ENCODE results near the gene DAB2IP.
A peak's percentile ranks its signal among the peaks of the same experiment; 100 is the strongest.

Gene DAB2IP

DNA sequence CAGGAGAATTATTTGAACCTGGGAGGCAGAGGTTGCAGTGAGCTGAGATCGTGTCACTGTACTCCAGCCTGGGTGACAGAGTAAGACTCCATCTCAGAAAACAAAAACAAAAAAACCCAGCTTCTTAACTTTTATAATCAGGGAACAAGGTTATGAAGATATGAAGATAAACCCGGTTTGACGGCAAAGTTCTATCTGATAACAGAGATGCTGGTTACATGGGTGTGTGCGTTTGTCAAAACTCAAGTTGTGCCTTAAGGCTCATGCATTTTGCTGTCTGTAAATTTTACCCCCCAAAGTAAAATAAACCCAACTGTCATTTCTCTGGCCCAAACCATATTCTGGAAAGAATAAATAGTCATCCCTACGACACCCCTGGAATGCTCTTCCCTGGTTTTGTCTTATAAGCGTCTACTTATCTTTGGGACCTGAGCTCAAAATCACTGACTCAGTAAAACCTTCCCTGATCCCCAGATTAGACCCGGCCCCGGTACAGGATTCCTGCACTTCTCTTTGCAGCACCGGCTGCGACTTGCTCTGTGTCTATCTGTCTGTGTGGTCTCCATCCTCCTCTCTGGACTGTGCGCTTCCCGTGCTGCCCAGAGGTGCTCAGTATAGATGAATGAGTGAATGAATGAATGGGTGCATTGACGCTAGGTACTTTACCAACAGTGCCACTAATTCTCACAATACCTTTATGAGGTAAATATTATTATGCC lies 172.2 kb downstream of the DAB2IP start:
- H3K4me2 ChIP-seq (ENCODE audit: insufficient read depth, low read length, poor library complexity, severe bottlenecking): no peak overlapping the region
- H3K79me1 ChIP-seq (ENCODE audit: low read depth, low read length): no peaks in the 10 kb centered on the region
- H2BK12ac ChIP-seq (ENCODE audit: low read length): no peak overlapping the region
- peaks cover 17 to 19% of the 10 kb centered on the region in 2 donors for H3K4me1 ChIP-seq (ENCODE audit: control insufficient read depth in 2 of 2, insufficient read depth in 1 of 2, low read depth in 1 of 2, low read length in 2 of 2)
- H3K23ac ChIP-seq (ENCODE audit: low read depth, low read length, poor library complexity): no peak overlapping the region
- H2AFZ ChIP-seq (ENCODE audit: low read length): no peak overlapping the region
- no peak overlapping the region for H3K9ac ChIP-seq (ENCODE audit: low read depth, low read length, poor library complexity)
- H3K27ac ChIP-seq (replicated peaks; ENCODE audit: low read length): no peak overlapping the region
- H2BK120ac ChIP-seq (ENCODE audit: low read depth, low read length): no peak overlapping the region
- no peak overlapping the region for H4K91ac ChIP-seq (ENCODE audit: low read depth, low read length, poor library complexity)
- H3K9me3 ChIP-seq (replicated peaks in 1 of 2; ENCODE audit: control insufficient read depth in 2 of 2, insufficient read depth in 1 of 2, low read depth in 1 of 2, low read length in 2 of 2): no peaks in the 10 kb centered on the region
- H3K27me3 ChIP-seq (ENCODE audit: control insufficient read depth in 3 of 3, insufficient read depth in 3 of 3, low read depth in 1 of 3, low read length in 3 of 3): peaks cover 0 to 20% (median 0%) of the 10 kb centered on the region in 3 experiments
- H3K4ac ChIP-seq (ENCODE audit: low read length): no peak overlapping the region
- H3K36me3 ChIP-seq (replicated peaks in 1 of 2; ENCODE audit: control insufficient read depth in 2 of 2, insufficient read depth in 2 of 2, low read length in 2 of 2): no peaks in the 10 kb centered on the region
- no peak for DNase-seq (ENCODE audit: low spot score)
- no peak overlapping the region for H2AK5ac ChIP-seq (ENCODE audit: low read depth, low read length)
- no peak overlapping the region for H3K18ac ChIP-seq (ENCODE audit: low read length)
- no peak overlapping the region for H2BK5ac ChIP-seq (ENCODE audit: low read length)
- H3K4me3 ChIP-seq (ENCODE audit: low read length in 2 of 2): no peak overlapping the region
- H3K14ac ChIP-seq (ENCODE audit: low read length): no peak overlapping the region
- no CpG with 5 or more reads among the region's 13 CpGs for WGBS, 2 donors (ENCODE audit: extremely low coverage in 2 of 2, insufficient read length in 2 of 2, insufficient replicate concordance in 1 of 2)
- H4K8ac ChIP-seq (ENCODE audit: low read depth, low read length): no peak overlapping the region
- no peak overlapping the region for H2BK15ac ChIP-seq (ENCODE audit: low read length)

DNA sequence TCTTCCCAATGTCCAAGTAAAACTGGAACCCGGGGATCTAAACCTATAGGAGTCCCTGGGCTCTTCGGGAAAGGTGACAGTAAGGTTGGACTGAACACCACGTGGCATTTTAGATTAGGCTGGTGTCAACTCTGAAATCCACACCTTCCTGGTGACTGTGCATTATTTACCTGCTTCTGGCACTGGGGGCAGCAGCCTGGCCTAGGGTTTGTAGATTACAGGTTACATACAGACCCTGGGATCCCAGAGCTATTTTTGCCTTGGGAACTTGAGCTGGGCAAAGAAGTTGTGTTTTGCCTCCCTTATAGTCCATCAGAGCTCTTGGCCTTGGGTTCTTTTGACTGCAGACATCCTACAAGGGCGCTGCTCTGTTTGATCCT lies 173.2 kb downstream of the DAB2IP start:
- no peak overlapping the region for H3K9ac ChIP-seq (ENCODE audit: low read depth, low read length, poor library complexity)
- H3K4me3 ChIP-seq (ENCODE audit: low read length in 2 of 2): no peak overlapping the region
- H2BK5ac ChIP-seq (ENCODE audit: low read length): no peak overlapping the region
- H3K4me1 ChIP-seq (ENCODE audit: control insufficient read depth in 2 of 2, insufficient read depth in 1 of 2, low read depth in 1 of 2, low read length in 2 of 2): peaks cover 7 to 11% of the 10 kb centered on the region in 2 donors
- no peak overlapping the region for H2BK12ac ChIP-seq (ENCODE audit: low read length)
- H4K8ac ChIP-seq (ENCODE audit: low read depth, low read length): no peak overlapping the region
- no peak overlapping the region for H3K18ac ChIP-seq (ENCODE audit: low read length)
- no peak overlapping the region for H3K4ac ChIP-seq (ENCODE audit: low read length)
- DNase-seq (ENCODE audit: low spot score): no peak
- no peak overlapping the region for H3K14ac ChIP-seq (ENCODE audit: low read length)
- WGBS, 2 donors (ENCODE audit: extremely low coverage in 2 of 2, insufficient read length in 2 of 2, insufficient replicate concordance in 1 of 2): no CpG with 5 or more reads among the region's 4 CpGs
- H3K79me1 ChIP-seq (ENCODE audit: low read depth, low read length): no peaks in the 10 kb centered on the region
- no peak overlapping the region for H3K4me2 ChIP-seq (ENCODE audit: insufficient read depth, low read length, poor library complexity, severe bottlenecking)
- H3K9me3 ChIP-seq (replicated peaks in 1 of 2; ENCODE audit: control insufficient read depth in 2 of 2, insufficient read depth in 1 of 2, low read depth in 1 of 2, low read length in 2 of 2): no peaks in the 10 kb centered on the region
- H3K27ac ChIP-seq (replicated peaks; ENCODE audit: low read length): no peak overlapping the region
- H4K91ac ChIP-seq (ENCODE audit: low read depth, low read length, poor library complexity): no peak overlapping the region
- H2BK15ac ChIP-seq (ENCODE audit: low read length): no peak overlapping the region
- no peak overlapping the region for H2BK120ac ChIP-seq (ENCODE audit: low read depth, low read length)
- peaks cover 0 to 11% (median 0%) of the 10 kb centered on the region in 3 experiments for H3K27me3 ChIP-seq (ENCODE audit: control insufficient read depth in 3 of 3, insufficient read depth in 3 of 3, low read depth in 1 of 3, low read length in 3 of 3)
- no peaks in the 10 kb centered on the region for H3K36me3 ChIP-seq (replicated peaks in 1 of 2; ENCODE audit: control insufficient read depth in 2 of 2, insufficient read depth in 2 of 2, low read length in 2 of 2)
- H2AFZ ChIP-seq (ENCODE audit: low read length): no peak overlapping the region
- H2AK5ac ChIP-seq (ENCODE audit: low read depth, low read length): no peak overlapping the region
- no peak overlapping the region for H3K23ac ChIP-seq (ENCODE audit: low read depth, low read length, poor library complexity)

DNA sequence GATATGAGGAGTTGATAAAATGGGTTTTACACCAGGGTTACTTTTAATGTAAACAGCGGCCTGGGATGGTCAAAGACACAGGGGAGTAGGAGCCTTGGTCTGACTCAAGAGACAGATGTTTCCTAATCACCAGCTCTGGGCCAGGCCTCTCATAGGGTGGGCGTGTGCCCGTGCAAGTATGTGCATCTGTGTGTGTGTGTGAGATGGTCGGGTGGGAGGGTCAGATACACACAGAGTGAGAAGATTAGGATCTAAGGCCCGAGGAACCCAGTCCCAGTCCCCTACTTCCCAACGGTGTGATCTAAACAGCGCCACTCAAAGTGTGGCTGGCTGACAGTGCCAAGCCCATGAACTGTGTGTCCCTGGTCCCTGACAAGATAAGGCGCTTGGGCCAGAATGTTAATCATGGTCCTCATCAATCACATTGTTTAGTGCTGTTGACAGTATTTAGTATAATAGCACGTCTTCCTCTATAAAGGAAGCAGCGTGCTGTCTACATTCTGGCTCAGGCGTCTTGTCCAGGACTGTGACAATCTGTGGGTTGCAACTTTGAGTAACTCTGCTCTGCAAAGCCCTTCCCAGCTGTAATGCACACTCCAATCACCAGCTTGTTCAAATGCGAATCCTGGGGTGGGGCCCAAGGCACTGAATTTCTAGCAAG lies 173.7 kb downstream of the DAB2IP start:
- Histone ChIP-seq H2BK5ac (ENCODE audit: low read length) (no peak overlapping the region), H3K18ac (ENCODE audit: low read length) (no peak overlapping the region), H3K23ac (ENCODE audit: low read depth, low read length, poor library complexity) (no peak overlapping the region), H3K9ac (ENCODE audit: low read depth, low read length, poor library complexity) (no peak overlapping the region), H4K91ac (ENCODE audit: low read depth, low read length, poor library complexity) (no peak overlapping the region), H3K14ac (ENCODE audit: low read length) (no peak overlapping the region), H3K4me1 (ENCODE audit: control insufficient read depth in 2 of 2, insufficient read depth in 1 of 2, low read depth in 1 of 2, low read length in 2 of 2) (peaks cover 4 to 8% of the 10 kb centered on the region in 2 donors), H2AFZ (ENCODE audit: low read length) (no peak overlapping the region), H3K4ac (ENCODE audit: low read length) (no peak overlapping the region), H4K8ac (ENCODE audit: low read depth, low read length) (no peak overlapping the region), H3K79me1 (ENCODE audit: low read depth, low read length) (no peaks in the 10 kb centered on the region), H3K4me3 (ENCODE audit: low read length in 2 of 2) (no peak overlapping the region), H2BK15ac (ENCODE audit: low read length) (no peak overlapping the region), H3K36me3 (replicated peaks in 1 of 2; ENCODE audit: control insufficient read depth in 2 of 2, insufficient read depth in 2 of 2, low read length in 2 of 2) (no peaks in the 10 kb centered on the region), H3K27ac (replicated peaks; ENCODE audit: low read length) (no peak overlapping the region), H2BK12ac (ENCODE audit: low read length) (no peak overlapping the region), H2BK120ac (ENCODE audit: low read depth, low read length) (no peak overlapping the region), H3K27me3 (ENCODE audit: control insufficient read depth in 3 of 3, insufficient read depth in 3 of 3, low read depth in 1 of 3, low read length in 3 of 3) (peaks cover 0 to 15% (median 0%) of the 10 kb centered on the region in 3 experiments), H2AK5ac (ENCODE audit: low read depth, low read length) (no peak overlapping the region), H3K9me3 (replicated peaks in 1 of 2; ENCODE audit: control insufficient read depth in 2 of 2, insufficient read depth in 1 of 2, low read depth in 1 of 2, low read length in 2 of 2) (no peaks in the 10 kb centered on the region), H3K4me2 (ENCODE audit: insufficient read depth, low read length, poor library complexity, severe bottlenecking) (no peak overlapping the region)
- no CpG with 5 or more reads among the region's 12 CpGs for WGBS, 2 donors (ENCODE audit: extremely low coverage in 2 of 2, insufficient read length in 2 of 2, insufficient replicate concordance in 1 of 2)
- no peak for DNase-seq (ENCODE audit: low spot score)

DNA sequence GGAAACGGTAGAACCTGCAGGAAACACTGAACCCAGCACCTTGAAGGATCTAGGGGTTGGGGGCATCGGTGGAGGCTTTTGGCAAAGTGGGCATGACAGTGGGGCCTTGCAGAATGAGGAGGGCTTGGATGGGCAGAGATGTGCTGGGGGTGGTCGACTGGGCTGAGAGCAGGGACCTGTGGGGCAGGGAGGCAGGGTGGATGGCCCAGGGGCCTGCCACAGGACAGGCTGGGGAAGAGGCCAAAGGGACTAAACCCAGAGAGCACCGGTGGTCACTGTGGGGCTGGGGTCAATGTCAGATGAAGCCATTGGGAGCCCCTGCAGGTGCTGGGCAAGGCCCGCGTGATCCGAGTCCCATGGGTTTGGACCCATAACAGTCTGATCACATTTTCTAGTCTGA lies 175.3 kb downstream of the DAB2IP start:
- no peak overlapping the region for H2AFZ ChIP-seq (ENCODE audit: low read length)
- no peak overlapping the region for H3K4ac ChIP-seq (ENCODE audit: low read length)
- no peak overlapping the region for H2BK15ac ChIP-seq (ENCODE audit: low read length)
- H2BK5ac ChIP-seq (ENCODE audit: low read length): no peak overlapping the region
- H3K4me2 ChIP-seq (ENCODE audit: insufficient read depth, low read length, poor library complexity, severe bottlenecking): no peak overlapping the region
- H2BK120ac ChIP-seq (ENCODE audit: low read depth, low read length): no peak overlapping the region
- peaks cover 0 to 3% of the 10 kb centered on the region in 2 donors for H3K4me1 ChIP-seq (ENCODE audit: control insufficient read depth in 2 of 2, insufficient read depth in 1 of 2, low read depth in 1 of 2, low read length in 2 of 2)
- H3K27ac ChIP-seq (replicated peaks; ENCODE audit: low read length): no peak overlapping the region
- H3K9me3 ChIP-seq (replicated peaks in 1 of 2; ENCODE audit: control insufficient read depth in 2 of 2, insufficient read depth in 1 of 2, low read depth in 1 of 2, low read length in 2 of 2): no peaks in the 10 kb centered on the region
- no peak for DNase-seq (ENCODE audit: low spot score)
- no peak overlapping the region for H2BK12ac ChIP-seq (ENCODE audit: low read length)
- H3K23ac ChIP-seq (ENCODE audit: low read depth, low read length, poor library complexity): no peak overlapping the region
- H3K79me1 ChIP-seq (ENCODE audit: low read depth, low read length): no peaks in the 10 kb centered on the region
- WGBS, 2 donors (ENCODE audit: extremely low coverage in 2 of 2, insufficient read length in 2 of 2, insufficient replicate concordance in 1 of 2): no CpG with 5 or more reads among the region's 7 CpGs
- no peak overlapping the region for H3K9ac ChIP-seq (ENCODE audit: low read depth, low read length, poor library complexity)
- H4K91ac ChIP-seq (ENCODE audit: low read depth, low read length, poor library complexity): no peak overlapping the region
- H2AK5ac ChIP-seq (ENCODE audit: low read depth, low read length): no peak overlapping the region
- no peaks in the 10 kb centered on the region for H3K36me3 ChIP-seq (replicated peaks in 1 of 2; ENCODE audit: control insufficient read depth in 2 of 2, insufficient read depth in 2 of 2, low read length in 2 of 2)
- H3K4me3 ChIP-seq (ENCODE audit: low read length in 2 of 2): no peak overlapping the region
- H3K18ac ChIP-seq (ENCODE audit: low read length): peak overlapping the region; percentile 5
- no peak overlapping the region for H4K8ac ChIP-seq (ENCODE audit: low read depth, low read length)
- peaks cover 0 to 16% (median 0%) of the 10 kb centered on the region in 3 experiments for H3K27me3 ChIP-seq (ENCODE audit: control insufficient read depth in 3 of 3, insufficient read depth in 3 of 3, low read depth in 1 of 3, low read length in 3 of 3)
- H3K14ac ChIP-seq (ENCODE audit: low read length): no peak overlapping the region
